ENCODE measurements around the gene GFER.

Gene GFER

DNA sequence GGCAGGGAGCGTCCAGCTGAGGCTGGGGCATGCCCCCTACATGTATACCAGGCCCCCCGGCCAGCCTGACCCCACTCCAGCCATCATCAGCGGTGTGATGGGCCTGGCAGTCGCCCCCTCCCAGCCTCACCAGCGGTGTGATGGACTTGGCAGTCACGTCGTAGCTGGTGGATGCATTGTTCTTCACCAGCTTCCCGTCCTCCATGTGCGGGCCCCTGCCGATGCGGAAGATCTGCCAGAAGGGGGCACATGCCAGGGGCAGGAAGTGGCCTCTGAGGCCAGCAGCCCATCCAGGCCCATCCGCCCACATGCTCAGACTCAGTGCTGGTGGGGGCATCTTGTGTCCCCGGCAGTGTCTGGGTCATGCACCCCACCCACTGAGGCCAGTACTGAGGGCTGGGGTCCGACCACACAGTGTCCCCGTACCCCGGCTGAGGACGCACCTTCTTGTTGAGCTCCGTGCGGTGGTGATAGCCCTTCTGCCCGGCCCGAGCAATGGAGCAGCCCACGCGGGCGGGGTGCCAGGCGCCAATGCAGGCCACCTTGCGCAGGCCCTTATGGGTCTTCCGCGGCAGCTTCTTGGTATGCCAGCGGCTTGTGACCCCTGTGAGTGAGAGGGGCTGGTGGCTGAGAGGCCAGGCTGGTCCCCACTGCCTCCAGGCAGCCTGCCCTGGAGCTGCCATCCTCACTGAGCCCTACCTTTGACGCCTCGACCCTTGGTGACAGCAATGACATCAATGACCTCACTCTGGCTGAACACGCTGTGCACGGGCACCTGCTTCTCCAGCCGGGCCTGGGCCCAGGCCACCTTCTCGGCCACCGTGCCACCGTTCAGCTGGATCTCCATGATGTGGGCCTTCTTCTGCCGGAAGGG lies 37.3 kb upstream of the GFER start:
- ATAC-seq = no peak
- TF ChIP-seq SNAI2 (CRISPR knock-in tag; IDR thresholded peaks at IDR 0.05) (no peak), ISL1 (CRISPR knock-in tag; IDR thresholded peaks at IDR 0.05) (no peak), ZNF70 (CRISPR knock-in tag; IDR thresholded peaks at IDR 0.05) (no peak), ZNF8 (CRISPR knock-in tag; IDR thresholded peaks at IDR 0.05) (no peak), TOX (CRISPR knock-in tag; IDR thresholded peaks at IDR 0.05; ENCODE audit: borderline replicate concordance) (no peak), ZFP30 (CRISPR knock-in tag; IDR thresholded peaks at IDR 0.05) (no peak)

DNA sequence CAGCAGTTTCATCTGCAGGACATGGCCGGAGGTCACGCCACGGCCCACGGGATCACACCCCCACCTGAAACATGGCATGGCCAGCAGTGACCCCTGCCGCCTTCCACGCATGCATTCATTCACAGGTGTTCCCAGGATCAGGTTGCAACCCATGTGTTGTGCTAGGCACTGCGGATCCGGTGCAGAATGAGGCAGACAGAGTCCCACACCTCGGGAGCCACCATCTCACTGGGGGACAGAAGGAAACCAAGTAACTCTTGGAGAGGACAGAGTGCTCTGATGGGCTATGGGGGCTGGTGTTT lies 36.7 kb upstream of the GFER start:
- TF ChIP-seq, protein P1, sequence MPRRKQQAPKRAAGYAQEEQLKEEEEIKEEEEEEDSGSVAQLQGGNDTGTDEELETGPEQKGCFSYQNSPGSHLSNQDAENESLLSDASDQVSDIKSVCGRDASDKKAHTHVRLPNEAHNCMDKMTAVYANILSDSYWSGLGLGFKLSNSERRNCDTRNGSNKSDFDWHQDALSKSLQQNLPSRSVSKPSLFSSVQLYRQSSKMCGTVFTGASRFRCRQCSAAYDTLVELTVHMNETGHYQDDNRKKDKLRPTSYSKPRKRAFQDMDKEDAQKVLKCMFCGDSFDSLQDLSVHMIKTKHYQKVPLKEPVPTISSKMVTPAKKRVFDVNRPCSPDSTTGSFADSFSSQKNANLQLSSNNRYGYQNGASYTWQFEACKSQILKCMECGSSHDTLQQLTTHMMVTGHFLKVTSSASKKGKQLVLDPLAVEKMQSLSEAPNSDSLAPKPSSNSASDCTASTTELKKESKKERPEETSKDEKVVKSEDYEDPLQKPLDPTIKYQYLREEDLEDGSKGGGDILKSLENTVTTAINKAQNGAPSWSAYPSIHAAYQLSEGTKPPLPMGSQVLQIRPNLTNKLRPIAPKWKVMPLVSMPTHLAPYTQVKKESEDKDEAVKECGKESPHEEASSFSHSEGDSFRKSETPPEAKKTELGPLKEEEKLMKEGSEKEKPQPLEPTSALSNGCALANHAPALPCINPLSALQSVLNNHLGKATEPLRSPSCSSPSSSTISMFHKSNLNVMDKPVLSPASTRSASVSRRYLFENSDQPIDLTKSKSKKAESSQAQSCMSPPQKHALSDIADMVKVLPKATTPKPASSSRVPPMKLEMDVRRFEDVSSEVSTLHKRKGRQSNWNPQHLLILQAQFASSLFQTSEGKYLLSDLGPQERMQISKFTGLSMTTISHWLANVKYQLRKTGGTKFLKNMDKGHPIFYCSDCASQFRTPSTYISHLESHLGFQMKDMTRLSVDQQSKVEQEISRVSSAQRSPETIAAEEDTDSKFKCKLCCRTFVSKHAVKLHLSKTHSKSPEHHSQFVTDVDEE (CRISPR knock-in tag; IDR thresholded peaks at IDR 0.05) = no peak
- TF ChIP-seq GLIS3 (CRISPR knock-in tag; IDR thresholded peaks at IDR 0.05) (no peak), PPARA (CRISPR knock-in tag; IDR thresholded peaks at IDR 0.05; ENCODE audit: borderline replicate concordance) (no peak)
- ATAC-seq = no peak

DNA sequence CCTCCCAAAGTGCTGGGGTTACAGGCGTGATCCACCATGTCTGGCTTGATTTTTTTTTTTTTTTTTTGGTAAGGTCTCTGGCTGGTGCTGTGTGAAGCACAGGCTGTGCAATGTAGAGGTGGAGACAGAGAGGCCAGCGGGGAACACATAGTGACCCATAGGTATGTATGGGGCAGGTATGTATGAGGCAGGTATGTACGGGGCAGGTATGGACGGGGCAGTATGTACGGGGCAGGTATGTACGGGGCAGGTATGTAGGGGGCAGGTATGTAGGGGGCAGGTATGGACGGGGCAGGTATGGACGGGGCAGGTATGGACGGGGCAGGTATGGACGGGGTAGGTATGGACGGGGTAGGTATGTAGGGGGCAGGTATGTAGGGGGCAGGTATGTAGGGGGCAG lies 34.5 kb upstream of the GFER start:
- no peak for ATAC-seq

DNA sequence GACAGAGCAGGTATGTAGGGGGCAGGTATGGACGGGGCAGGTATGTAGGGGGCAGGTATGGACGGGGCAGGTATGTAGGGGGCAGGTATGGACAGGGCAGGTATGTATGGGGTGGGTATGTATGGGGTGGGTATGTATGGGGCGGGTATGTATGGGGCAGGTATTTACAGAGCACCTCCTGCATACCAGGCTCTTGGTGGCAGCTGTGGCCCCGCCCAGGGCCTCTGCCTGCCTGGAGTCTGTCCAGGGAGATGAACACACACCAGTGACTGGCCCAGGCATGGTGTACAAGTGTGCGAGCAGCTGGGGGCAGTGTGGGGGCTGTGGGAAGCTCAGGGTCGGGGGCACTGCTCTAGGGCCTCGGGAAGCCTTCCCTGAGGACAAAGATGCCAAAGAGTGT lies 33.9 kb upstream of the GFER start:
- TF ChIP-seq SNAI2 (CRISPR knock-in tag; IDR thresholded peaks at IDR 0.05) = no peak
- no peak for TF ChIP-seq BACH2 (CRISPR knock-in tag; IDR thresholded peaks at IDR 0.05; ENCODE audit: borderline replicate concordance)
- TF ChIP-seq ZNF70 (CRISPR knock-in tag; IDR thresholded peaks at IDR 0.05) = no peak

More for the DNA sequence above, 34.5 kb upstream of the GFER start:
- no peak for TF ChIP-seq RARB (CRISPR knock-in tag; IDR thresholded peaks at IDR 0.05)
- no peak for TF ChIP-seq ISL1 (CRISPR knock-in tag; IDR thresholded peaks at IDR 0.05)
- TF ChIP-seq ZFP3 (CRISPR knock-in tag; IDR thresholded peaks at IDR 0.05) = no peak
- TF ChIP-seq, protein P2, sequence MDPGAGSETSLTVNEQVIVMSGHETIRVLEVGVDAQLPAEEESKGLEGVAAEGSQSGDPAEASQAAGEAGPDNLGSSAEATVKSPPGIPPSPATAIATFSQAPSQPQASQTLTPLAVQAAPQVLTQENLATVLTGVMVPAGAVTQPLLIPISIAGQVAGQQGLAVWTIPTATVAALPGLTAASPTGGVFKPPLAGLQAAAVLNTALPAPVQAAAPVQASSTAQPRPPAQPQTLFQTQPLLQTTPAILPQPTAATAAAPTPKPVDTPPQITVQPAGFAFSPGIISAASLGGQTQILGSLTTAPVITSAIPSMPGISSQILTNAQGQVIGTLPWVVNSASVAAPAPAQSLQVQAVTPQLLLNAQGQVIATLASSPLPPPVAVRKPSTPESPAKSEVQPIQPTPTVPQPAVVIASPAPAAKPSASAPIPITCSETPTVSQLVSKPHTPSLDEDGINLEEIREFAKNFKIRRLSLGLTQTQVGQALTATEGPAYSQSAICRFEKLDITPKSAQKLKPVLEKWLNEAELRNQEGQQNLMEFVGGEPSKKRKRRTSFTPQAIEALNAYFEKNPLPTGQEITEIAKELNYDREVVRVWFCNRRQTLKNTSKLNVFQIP (CRISPR knock-in tag; IDR thresholded peaks at IDR 0.05; ENCODE audit: borderline replicate concordance, low read depth) = no peak
- TF ChIP-seq TCF4 (CRISPR knock-in tag; IDR thresholded peaks at IDR 0.05; ENCODE audit: borderline replicate concordance) = no peak
- no peak for TF ChIP-seq TOX (CRISPR knock-in tag; IDR thresholded peaks at IDR 0.05; ENCODE audit: borderline replicate concordance)
- TF ChIP-seq ESRRG (CRISPR knock-in tag; IDR thresholded peaks at IDR 0.05) = no peak
- no peak for TF ChIP-seq OSR1 (CRISPR knock-in tag; IDR thresholded peaks at IDR 0.05)
- TF ChIP-seq, protein P1 (CRISPR knock-in tag; IDR thresholded peaks at IDR 0.05) = no peak

DNA sequence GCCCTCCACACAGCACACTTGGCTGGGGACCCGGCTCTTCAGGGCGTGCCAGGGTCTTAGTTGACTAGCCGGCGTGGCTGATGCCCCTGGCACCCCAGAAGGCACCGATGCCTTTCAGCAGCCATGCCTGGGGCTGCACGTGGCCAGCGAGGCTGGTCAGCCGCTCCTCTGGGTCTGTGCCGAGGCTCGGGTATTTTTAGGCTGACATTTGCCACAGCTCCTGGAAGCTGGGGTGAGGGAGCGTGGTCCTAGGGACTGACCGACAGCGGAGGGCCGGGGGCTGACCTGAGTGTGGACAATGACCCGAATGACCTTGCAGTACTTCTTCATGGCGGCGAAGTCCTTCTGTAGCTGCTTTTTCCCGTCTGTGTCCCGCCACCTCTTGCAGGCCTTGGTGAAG lies 33.4 kb upstream of the GFER start:
- TF ChIP-seq, protein P3, sequence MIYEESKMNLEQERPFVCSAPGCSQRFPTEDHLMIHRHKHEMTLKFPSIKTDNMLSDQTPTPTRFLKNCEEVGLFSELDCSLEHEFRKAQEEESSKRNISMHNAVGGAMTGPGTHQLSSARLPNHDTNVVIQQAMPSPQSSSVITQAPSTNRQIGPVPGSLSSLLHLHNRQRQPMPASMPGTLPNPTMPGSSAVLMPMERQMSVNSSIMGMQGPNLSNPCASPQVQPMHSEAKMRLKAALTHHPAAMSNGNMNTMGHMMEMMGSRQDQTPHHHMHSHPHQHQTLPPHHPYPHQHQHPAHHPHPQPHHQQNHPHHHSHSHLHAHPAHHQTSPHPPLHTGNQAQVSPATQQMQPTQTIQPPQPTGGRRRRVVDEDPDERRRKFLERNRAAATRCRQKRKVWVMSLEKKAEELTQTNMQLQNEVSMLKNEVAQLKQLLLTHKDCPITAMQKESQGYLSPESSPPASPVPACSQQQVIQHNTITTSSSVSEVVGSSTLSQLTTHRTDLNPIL (CRISPR knock-in tag; IDR thresholded peaks at IDR 0.05; ENCODE audit: low read depth) = no peak
- no peak for TF ChIP-seq OSR1 (CRISPR knock-in tag; IDR thresholded peaks at IDR 0.05)
- no peak for TF ChIP-seq ZC3H10 (CRISPR knock-in tag; IDR thresholded peaks at IDR 0.05)
- TF ChIP-seq, protein P1 (CRISPR knock-in tag; IDR thresholded peaks at IDR 0.05) = no peak
- TF ChIP-seq RARB (CRISPR knock-in tag; IDR thresholded peaks at IDR 0.05) = no peak
- no peak for TF ChIP-seq ZNF8 (CRISPR knock-in tag; IDR thresholded peaks at IDR 0.05)
- TF ChIP-seq SNAI2 (CRISPR knock-in tag; IDR thresholded peaks at IDR 0.05) = no peak
- TF ChIP-seq TCF4 (CRISPR knock-in tag; IDR thresholded peaks at IDR 0.05; ENCODE audit: borderline replicate concordance) = no peak
- TF ChIP-seq ARNTL (CRISPR knock-in tag; IDR thresholded peaks at IDR 0.05; ENCODE audit: borderline replicate concordance, low read depth) = no peak
- TF ChIP-seq, protein P2 (CRISPR knock-in tag; IDR thresholded peaks at IDR 0.05; ENCODE audit: borderline replicate concordance, low read depth) = no peak
- no peak for TF ChIP-seq ZFP3 (CRISPR knock-in tag; IDR thresholded peaks at IDR 0.05)

More for the DNA sequence above, 33.9 kb upstream of the GFER start:
- no peak for ATAC-seq

More for the DNA sequence above, 33.4 kb upstream of the GFER start:
- no peak for ATAC-seq

Data from SK-N-SH treated with all-trans-retinoic acid at 6 μM for 48 hours (cell line).